ENCODE data around the gene PF4V1. TPM values are rescaled to one million over a fixed set of nuclear protein-coding genes. Genes with fewer than 3 reads are reported as not detected.

The PF4V1 gene
- polyA plus RNA-seq, 2 of the 4 experiments (the other 2 are of a cell fraction) = not detected

DNA sequence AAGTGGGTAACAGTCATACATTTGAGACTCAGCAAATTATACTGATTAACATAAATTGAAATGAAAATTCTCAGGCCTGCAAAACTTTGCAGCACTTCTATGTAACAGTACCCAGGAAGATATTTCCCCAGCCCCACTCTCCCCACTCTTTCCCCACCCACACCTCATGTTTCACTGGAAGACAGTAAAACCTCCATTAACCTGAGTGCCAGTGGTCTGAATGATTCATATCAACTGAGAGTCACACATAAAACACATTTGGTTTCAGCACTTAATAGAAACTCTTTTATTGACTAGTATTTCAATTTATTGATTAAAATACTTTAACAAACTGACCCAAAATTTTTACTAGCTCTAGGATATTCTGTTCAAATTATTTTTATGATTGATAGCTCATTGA, 9.7 kb upstream of the PF4V1 start:
- Histone ChIP-seq H3K4me3 (no peak overlapping the region), H3K4me1 (peaks cover 14% of the 10 kb centered on the region; the same call in 2 of the 3 replicates), H3K4me2 (peak overlapping the region; percentile 48; the same call in 1 of the 3 replicates), H3K27ac (peak overlapping the region in 1 of 2 experiments; percentile 32; a peak in 2 of 6 replicates), H3K9me3 (no peaks in the 10 kb centered on the region)
- CTCF ChIA-PET = interaction anchor here (1.7 to 1.8 kb wide), 2 partner anchors 21 to 114 kb away, joined by 3 to 5 read pairs; no protein-coding TSS in a partner anchor
- DNase-seq (ENCODE audit: low read depth in 1 of 2, low spot score in 1 of 2) (no peak), ATAC-seq (no peak), FAIRE-seq (no peak)
- TF ChIP-seq PHF8 (IDR thresholded peaks at IDR 0.05; ENCODE audit: borderline replicate concordance, low read depth) (no peak), CBX2 (IDR thresholded peaks at IDR 0.05; ENCODE audit: borderline replicate concordance, low read depth) (no peak), ZSCAN20 (CRISPR knock-in tag; IDR thresholded peaks at IDR 0.05) (no peak), KDM1A (IDR thresholded peaks at IDR 0.05; ENCODE audit: low read depth) (no peak), SMC3 (IDR thresholded peaks at IDR 0.05) (no peak), HOXB13 (CRISPR knock-in tag; IDR thresholded peaks at IDR 0.05; ENCODE audit: low read depth) (no peak), MYC (IDR thresholded peaks at IDR 0.05; ENCODE audit: borderline replicate concordance, low read length) (no peak), FOSL2 (IDR thresholded peaks at IDR 0.05) (no peak), FOSL2 (CRISPR knock-in tag; IDR thresholded peaks at IDR 0.05) (no peak), NR3C1 (IDR thresholded peaks at IDR 0.05) (no peak), CHD4 (IDR thresholded peaks at IDR 0.05; ENCODE audit: borderline replicate concordance) (no peak)
- TF ChIP-seq, protein P1, sequence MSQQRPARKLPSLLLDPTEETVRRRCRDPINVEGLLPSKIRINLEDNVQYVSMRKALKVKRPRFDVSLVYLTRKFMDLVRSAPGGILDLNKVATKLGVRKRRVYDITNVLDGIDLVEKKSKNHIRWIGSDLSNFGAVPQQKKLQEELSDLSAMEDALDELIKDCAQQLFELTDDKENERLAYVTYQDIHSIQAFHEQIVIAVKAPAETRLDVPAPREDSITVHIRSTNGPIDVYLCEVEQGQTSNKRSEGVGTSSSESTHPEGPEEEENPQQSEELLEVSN (IDR thresholded peaks at IDR 0.05; ENCODE audit: borderline replicate concordance, low read depth) = no peak
- POLR2A ChIA-PET = no interaction called here

GRCh38 chr4:73844345-73844744, 8.8 kb upstream of the PF4V1 start:
- Histone ChIP-seq H3K4me3 (no peak overlapping the region), H3K4me1 (peaks cover 14% of the 10 kb centered on the region; the same call in 2 of the 3 replicates), H3K27ac (peak overlapping the region; percentile 32 to 62; a peak in 5 of 6 replicates), H3K4me2 (peak overlapping the region; percentile 48; the same call in 2 of the 3 replicates), H3K9me3 (no peaks in the 10 kb centered on the region)
- TF ChIP-seq RNF2 (IDR thresholded peaks at IDR 0.05; ENCODE audit: borderline replicate concordance, low read depth) (no peak), MAFK (IDR thresholded peaks at IDR 0.05; ENCODE audit: partially characterized antibody) (peak; percentile 70), JUNB (IDR thresholded peaks at IDR 0.05) (peak; percentile 56), ELK1 (IDR thresholded peaks at IDR 0.05; ENCODE audit: low read depth, low read length) (no peak), FOSL2 (IDR thresholded peaks at IDR 0.05) (peak; percentile 45; the same call in 1 of the 2 replicates), FOSL2 (CRISPR knock-in tag; IDR thresholded peaks at IDR 0.05) (peak; percentile 67), TP53 (CRISPR knock-in tag; IDR thresholded peaks at IDR 0.05) (no peak)
- TF ChIP-seq, protein P2, sequence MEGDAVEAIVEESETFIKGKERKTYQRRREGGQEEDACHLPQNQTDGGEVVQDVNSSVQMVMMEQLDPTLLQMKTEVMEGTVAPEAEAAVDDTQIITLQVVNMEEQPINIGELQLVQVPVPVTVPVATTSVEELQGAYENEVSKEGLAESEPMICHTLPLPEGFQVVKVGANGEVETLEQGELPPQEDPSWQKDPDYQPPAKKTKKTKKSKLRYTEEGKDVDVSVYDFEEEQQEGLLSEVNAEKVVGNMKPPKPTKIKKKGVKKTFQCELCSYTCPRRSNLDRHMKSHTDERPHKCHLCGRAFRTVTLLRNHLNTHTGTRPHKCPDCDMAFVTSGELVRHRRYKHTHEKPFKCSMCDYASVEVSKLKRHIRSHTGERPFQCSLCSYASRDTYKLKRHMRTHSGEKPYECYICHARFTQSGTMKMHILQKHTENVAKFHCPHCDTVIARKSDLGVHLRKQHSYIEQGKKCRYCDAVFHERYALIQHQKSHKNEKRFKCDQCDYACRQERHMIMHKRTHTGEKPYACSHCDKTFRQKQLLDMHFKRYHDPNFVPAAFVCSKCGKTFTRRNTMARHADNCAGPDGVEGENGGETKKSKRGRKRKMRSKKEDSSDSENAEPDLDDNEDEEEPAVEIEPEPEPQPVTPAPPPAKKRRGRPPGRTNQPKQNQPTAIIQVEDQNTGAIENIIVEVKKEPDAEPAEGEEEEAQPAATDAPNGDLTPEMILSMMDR (IDR thresholded peaks at IDR 0.05) = no peak
- POLR2A ChIA-PET = no interaction called here
- FAIRE-seq = peak; percentile 70
- 7% methylated on average over 3 of the region's 3 CpGs for WGBS (ENCODE audit: missing lambda C conversion rate)
- no peak for ATAC-seq
- CTCF ChIA-PET = interaction anchor here (1.7 to 1.8 kb wide), 2 partner anchors 20 to 115 kb away, joined by 3 to 5 read pairs; no protein-coding TSS in a partner anchor
- DNase-seq (ENCODE audit: low read depth in 1 of 2, low spot score in 1 of 2) = peak in 1 of 2 experiments; percentile 36

GRCh38 chr4:73844806-73845205, 8.3 kb upstream of the PF4V1 start:
- TF ChIP-seq JUN (IDR thresholded peaks at IDR 0.05) (no peak), NR3C1 (IDR thresholded peaks at IDR 0.05) (no peak), RNF2 (IDR thresholded peaks at IDR 0.05; ENCODE audit: borderline replicate concordance, low read depth) (no peak), CHD2 (IDR thresholded peaks at IDR 0.05; ENCODE audit: low read length, partially characterized antibody) (no peak), NPAS2 (CRISPR knock-in tag; IDR thresholded peaks at IDR 0.05; ENCODE audit: borderline replicate concordance) (no peak), SMC3 (IDR thresholded peaks at IDR 0.05) (no peak), CHD4 (IDR thresholded peaks at IDR 0.05; ENCODE audit: borderline replicate concordance) (no peak), RARB (CRISPR knock-in tag; IDR thresholded peaks at IDR 0.05) (no peak), HEYL (CRISPR knock-in tag; IDR thresholded peaks at IDR 0.05) (no peak), POLR2AphosphoS2 (conservative IDR thresholded peaks at IDR 0.05; ENCODE audit: low read length) (no peak), CBX8 (IDR thresholded peaks at IDR 0.05) (no peak), BCL3 (IDR thresholded peaks at IDR 0.05) (no peak), FOXS1 (CRISPR knock-in tag; IDR thresholded peaks at IDR 0.05) (no peak)
- TF ChIP-seq, protein P3, sequence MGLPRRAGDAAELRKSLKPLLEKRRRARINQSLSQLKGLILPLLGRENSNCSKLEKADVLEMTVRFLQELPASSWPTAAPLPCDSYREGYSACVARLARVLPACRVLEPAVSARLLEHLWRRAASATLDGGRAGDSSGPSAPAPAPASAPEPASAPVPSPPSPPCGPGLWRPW (IDR thresholded peaks at IDR 0.05) = no peak
- TF ChIP-seq, protein P1 (IDR thresholded peaks at IDR 0.05; ENCODE audit: borderline replicate concordance, low read depth) = no peak
- CTCF ChIA-PET = interaction anchor here (1.1 to 1.7 kb wide), 2 partner anchors 20 to 154 kb away, joined by 3 read pairs; partner anchors contain the start of gene CXCL5
- Histone ChIP-seq H3K4me1 (peaks cover 14% of the 10 kb centered on the region; the same call in 2 of the 3 replicates), H3K4me3 (no peak overlapping the region), H3K9me3 (no peaks in the 10 kb centered on the region), H3K27ac (peak overlapping the region; percentile 32 to 62; a peak in 3 of 6 replicates), H3K4me2 (peak overlapping the region; percentile 48; the same call in 2 of the 3 replicates)
- no peak for FAIRE-seq
- 59% methylated on average over 2 of the region's 2 CpGs for WGBS (ENCODE audit: missing lambda C conversion rate)
- no peak for DNase-seq (ENCODE audit: low read depth in 1 of 2, low spot score in 1 of 2)
- POLR2A ChIA-PET = no interaction called here
- no peak for ATAC-seq

All from A549 (cell line).